Measurements from ENCODE around the gene CMTM6.

Gene CMTM6

GRCh38 chr3:32551496-32551895 is 48.8 kb upstream of the CMTM6 start (continued):
- TF ChIP-seq TSHZ2 (CRISPR knock-in tag; IDR thresholded peaks at IDR 0.05): no peak
- no peak for TF ChIP-seq RARB (CRISPR knock-in tag; IDR thresholded peaks at IDR 0.05)
- no peak for TF ChIP-seq ZFP3 (CRISPR knock-in tag; IDR thresholded peaks at IDR 0.05)
- TF ChIP-seq ZNF8 (CRISPR knock-in tag; IDR thresholded peaks at IDR 0.05): no peak
- TF ChIP-seq ZNF70 (CRISPR knock-in tag; IDR thresholded peaks at IDR 0.05): no peak
- TF ChIP-seq ZNF565 (CRISPR knock-in tag; conservative IDR thresholded peaks at IDR 0.05; ENCODE audit: low read depth): no peak
- TF ChIP-seq ISL1 (CRISPR knock-in tag; IDR thresholded peaks at IDR 0.05): no peak
- no peak for TF ChIP-seq TCF4 (CRISPR knock-in tag; IDR thresholded peaks at IDR 0.05; ENCODE audit: borderline replicate concordance)
- TF ChIP-seq ZFP30 (CRISPR knock-in tag; IDR thresholded peaks at IDR 0.05): no peak
- no peak for TF ChIP-seq OSR1 (CRISPR knock-in tag; IDR thresholded peaks at IDR 0.05)
- no peak for TF ChIP-seq BACH2 (CRISPR knock-in tag; IDR thresholded peaks at IDR 0.05; ENCODE audit: borderline replicate concordance)

GRCh38 chr3:32551087-32551486 is 48.4 kb upstream of the CMTM6 start:
- no peak for ATAC-seq
- TF ChIP-seq TCF4 (CRISPR knock-in tag; IDR thresholded peaks at IDR 0.05; ENCODE audit: borderline replicate concordance): no peak

- TF ChIP-seq ISL1 (CRISPR knock-in tag; IDR thresholded peaks at IDR 0.05) (no peak), PATZ1 (CRISPR knock-in tag; IDR thresholded peaks at IDR 0.05; ENCODE audit: borderline replicate concordance) (no peak), GLIS3 (CRISPR knock-in tag; IDR thresholded peaks at IDR 0.05) (no peak), PPARA (CRISPR knock-in tag; IDR thresholded peaks at IDR 0.05; ENCODE audit: borderline replicate concordance) (no peak), CREB5 (CRISPR knock-in tag; IDR thresholded peaks at IDR 0.05; ENCODE audit: low read depth) (no peak), CSRNP3 (CRISPR knock-in tag; IDR thresholded peaks at IDR 0.05) (no peak), TSHZ2 (CRISPR knock-in tag; IDR thresholded peaks at IDR 0.05) (no peak), ZFP30 (CRISPR knock-in tag; IDR thresholded peaks at IDR 0.05) (no peak), ZNF70 (CRISPR knock-in tag; IDR thresholded peaks at IDR 0.05) (no peak), POU6F1 (CRISPR knock-in tag; IDR thresholded peaks at IDR 0.05; ENCODE audit: borderline replicate concordance, low read depth) (no peak), ZC3H10 (CRISPR knock-in tag; IDR thresholded peaks at IDR 0.05) (no peak), ARNTL (CRISPR knock-in tag; IDR thresholded peaks at IDR 0.05; ENCODE audit: borderline replicate concordance, low read depth) (no peak), ZFP3 (CRISPR knock-in tag; IDR thresholded peaks at IDR 0.05) (no peak), TOX (CRISPR knock-in tag; IDR thresholded peaks at IDR 0.05; ENCODE audit: borderline replicate concordance) (no peak), ESRRG (CRISPR knock-in tag; IDR thresholded peaks at IDR 0.05) (no peak)
- no peak for ATAC-seq
Measured at GRCh38 chr3:32545305-32545704, 42.7 kb upstream of the CMTM6 start.
